ENCODE data around the gene RASSF10.

The RASSF10 gene

GRCh38 chr11:12975195-12975594 lies 33.9 kb upstream of the RASSF10 start:
- no peaks in the 10 kb centered on the region for H3K9me3 ChIP-seq (ENCODE audit: control insufficient read depth, insufficient read depth, low read length)
- no peaks in the 10 kb centered on the region for H3K27me3 ChIP-seq (ENCODE audit: control insufficient read depth, insufficient read depth, low read length)

GRCh38 chr11:12979928-12980689 lies 29.0 kb upstream of the RASSF10 start:
- no peak overlapping the region for H3K9ac ChIP-seq (ENCODE audit: low read depth, low read length)
- H3K4me1 ChIP-seq (ENCODE audit: control insufficient read depth, insufficient read depth, low read length), result no peaks in the 10 kb centered on the region
- H3K4me3 ChIP-seq (ENCODE audit: low read depth, low read length), result no peak overlapping the region
- no peaks in the 10 kb centered on the region for H3K27me3 ChIP-seq (ENCODE audit: control insufficient read depth, insufficient read depth, low read length)
- H3K36me3 ChIP-seq (ENCODE audit: control insufficient read depth, insufficient read depth, low read length), result no peaks in the 10 kb centered on the region
- no peaks in the 10 kb centered on the region for H3K9me3 ChIP-seq (ENCODE audit: control insufficient read depth, insufficient read depth, low read length)

More at GRCh38 chr11:12975195-12975594, 33.9 kb upstream of the RASSF10 start:
- Histone ChIP-seq H3K36me3 (ENCODE audit: control insufficient read depth, insufficient read depth, low read length) (no peaks in the 10 kb centered on the region), H3K4me3 (ENCODE audit: low read depth, low read length) (no peak overlapping the region), H3K4me1 (ENCODE audit: control insufficient read depth, insufficient read depth, low read length) (no peaks in the 10 kb centered on the region), H3K9ac (ENCODE audit: low read depth, low read length) (no peak overlapping the region)

- no peak overlapping the region for H3K4me3 ChIP-seq (ENCODE audit: low read depth, low read length)
- no peaks in the 10 kb centered on the region for H3K27me3 ChIP-seq (ENCODE audit: control insufficient read depth, insufficient read depth, low read length)
- H3K36me3 ChIP-seq (ENCODE audit: control insufficient read depth, insufficient read depth, low read length), result no peaks in the 10 kb centered on the region
- H3K9ac ChIP-seq (ENCODE audit: low read depth, low read length), result no peak overlapping the region
- no peaks in the 10 kb centered on the region for H3K9me3 ChIP-seq (ENCODE audit: control insufficient read depth, insufficient read depth, low read length)
- no peaks in the 10 kb centered on the region for H3K4me1 ChIP-seq (ENCODE audit: control insufficient read depth, insufficient read depth, low read length)
These were observed 27.2 kb upstream of the RASSF10 start for GRCh38 chr11:12981676-12982522.

- Histone ChIP-seq H3K9me3 (ENCODE audit: control insufficient read depth, insufficient read depth, low read length) (no peaks in the 10 kb centered on the region), H3K27me3 (ENCODE audit: control insufficient read depth, insufficient read depth, low read length) (no peaks in the 10 kb centered on the region), H3K4me3 (ENCODE audit: low read depth, low read length) (no peak overlapping the region), H3K9ac (ENCODE audit: low read depth, low read length) (no peak overlapping the region), H3K36me3 (ENCODE audit: control insufficient read depth, insufficient read depth, low read length) (no peaks in the 10 kb centered on the region), H3K4me1 (ENCODE audit: control insufficient read depth, insufficient read depth, low read length) (no peaks in the 10 kb centered on the region)
These were observed 25.8 kb upstream of the RASSF10 start for GRCh38 chr11:12983336-12983735.

- H3K9ac ChIP-seq (ENCODE audit: low read depth, low read length), result no peak overlapping the region
- no peak overlapping the region for H3K4me3 ChIP-seq (ENCODE audit: low read depth, low read length)
- H3K4me1 ChIP-seq (ENCODE audit: control insufficient read depth, insufficient read depth, low read length), result no peaks in the 10 kb centered on the region
- no peaks in the 10 kb centered on the region for H3K36me3 ChIP-seq (ENCODE audit: control insufficient read depth, insufficient read depth, low read length)
- no peaks in the 10 kb centered on the region for H3K9me3 ChIP-seq (ENCODE audit: control insufficient read depth, insufficient read depth, low read length)
- no peaks in the 10 kb centered on the region for H3K27me3 ChIP-seq (ENCODE audit: control insufficient read depth, insufficient read depth, low read length)
These were observed 22.8 kb upstream of the RASSF10 start for GRCh38 chr11:12986194-12986898.

GRCh38 chr11:12989428-12990161 lies 19.5 kb upstream of the RASSF10 start:
- Histone ChIP-seq H3K4me3 (ENCODE audit: low read depth, low read length) (no peak overlapping the region), H3K36me3 (ENCODE audit: control insufficient read depth, insufficient read depth, low read length) (no peaks in the 10 kb centered on the region), H3K4me1 (ENCODE audit: control insufficient read depth, insufficient read depth, low read length) (no peaks in the 10 kb centered on the region), H3K9ac (ENCODE audit: low read depth, low read length) (no peak overlapping the region), H3K27me3 (ENCODE audit: control insufficient read depth, insufficient read depth, low read length) (no peaks in the 10 kb centered on the region), H3K9me3 (ENCODE audit: control insufficient read depth, insufficient read depth, low read length) (no peaks in the 10 kb centered on the region)

GRCh38 chr11:12990162-12990480 lies 19.0 kb upstream of the RASSF10 start:
- H3K4me3 ChIP-seq (ENCODE audit: low read depth, low read length), result no peak overlapping the region
- no peaks in the 10 kb centered on the region for H3K9me3 ChIP-seq (ENCODE audit: control insufficient read depth, insufficient read depth, low read length)
- no peak overlapping the region for H3K9ac ChIP-seq (ENCODE audit: low read depth, low read length)
- H3K27me3 ChIP-seq (ENCODE audit: control insufficient read depth, insufficient read depth, low read length), result no peaks in the 10 kb centered on the region
- no peaks in the 10 kb centered on the region for H3K36me3 ChIP-seq (ENCODE audit: control insufficient read depth, insufficient read depth, low read length)
- H3K4me1 ChIP-seq (ENCODE audit: control insufficient read depth, insufficient read depth, low read length), result no peaks in the 10 kb centered on the region

- H3K9me3 ChIP-seq (ENCODE audit: control insufficient read depth, insufficient read depth, low read length), result no peaks in the 10 kb centered on the region
- H3K9ac ChIP-seq (ENCODE audit: low read depth, low read length), result no peak overlapping the region
- no peak overlapping the region for H3K4me3 ChIP-seq (ENCODE audit: low read depth, low read length)
- no peaks in the 10 kb centered on the region for H3K36me3 ChIP-seq (ENCODE audit: control insufficient read depth, insufficient read depth, low read length)
- H3K27me3 ChIP-seq (ENCODE audit: control insufficient read depth, insufficient read depth, low read length), result no peaks in the 10 kb centered on the region
- H3K4me1 ChIP-seq (ENCODE audit: control insufficient read depth, insufficient read depth, low read length), result no peaks in the 10 kb centered on the region
These were observed 17.7 kb upstream of the RASSF10 start for GRCh38 chr11:12991426-12991825.

- H3K27me3 ChIP-seq (ENCODE audit: control insufficient read depth, insufficient read depth, low read length), result no peaks in the 10 kb centered on the region
- no peak overlapping the region for H3K4me3 ChIP-seq (ENCODE audit: low read depth, low read length)
- no peaks in the 10 kb centered on the region for H3K4me1 ChIP-seq (ENCODE audit: control insufficient read depth, insufficient read depth, low read length)
- H3K9ac ChIP-seq (ENCODE audit: low read depth, low read length), result no peak overlapping the region
- H3K36me3 ChIP-seq (ENCODE audit: control insufficient read depth, insufficient read depth, low read length), result no peaks in the 10 kb centered on the region
- H3K9me3 ChIP-seq (ENCODE audit: control insufficient read depth, insufficient read depth, low read length), result no peaks in the 10 kb centered on the region
These were observed 15.5 kb upstream of the RASSF10 start for GRCh38 chr11:12993626-12994025.

GRCh38 chr11:12994476-12994875 lies 14.6 kb upstream of the RASSF10 start:
- Histone ChIP-seq H3K4me1 (ENCODE audit: control insufficient read depth, insufficient read depth, low read length) (no peaks in the 10 kb centered on the region), H3K27me3 (ENCODE audit: control insufficient read depth, insufficient read depth, low read length) (no peaks in the 10 kb centered on the region), H3K9me3 (ENCODE audit: control insufficient read depth, insufficient read depth, low read length) (no peaks in the 10 kb centered on the region), H3K9ac (ENCODE audit: low read depth, low read length) (no peak overlapping the region), H3K4me3 (ENCODE audit: low read depth, low read length) (no peak overlapping the region), H3K36me3 (ENCODE audit: control insufficient read depth, insufficient read depth, low read length) (no peaks in the 10 kb centered on the region)

- Histone ChIP-seq H3K36me3 (ENCODE audit: control insufficient read depth, insufficient read depth, low read length) (no peaks in the 10 kb centered on the region), H3K4me1 (ENCODE audit: control insufficient read depth, insufficient read depth, low read length) (no peaks in the 10 kb centered on the region), H3K9me3 (ENCODE audit: control insufficient read depth, insufficient read depth, low read length) (no peaks in the 10 kb centered on the region), H3K4me3 (ENCODE audit: low read depth, low read length) (no peak overlapping the region), H3K9ac (ENCODE audit: low read depth, low read length) (no peak overlapping the region), H3K27me3 (ENCODE audit: control insufficient read depth, insufficient read depth, low read length) (no peaks in the 10 kb centered on the region)
These were observed 13.9 kb upstream of the RASSF10 start for GRCh38 chr11:12995188-12995587.

All from iPS-15b (cell line).